ENCODE measurements around the gene CCSER1.
"Not testable (repeated sequence)": the region's sequence is repeated elsewhere in the genome, so short reads cannot be mapped to it uniquely, and the experiment has no call there.

The CCSER1 gene

DNA sequence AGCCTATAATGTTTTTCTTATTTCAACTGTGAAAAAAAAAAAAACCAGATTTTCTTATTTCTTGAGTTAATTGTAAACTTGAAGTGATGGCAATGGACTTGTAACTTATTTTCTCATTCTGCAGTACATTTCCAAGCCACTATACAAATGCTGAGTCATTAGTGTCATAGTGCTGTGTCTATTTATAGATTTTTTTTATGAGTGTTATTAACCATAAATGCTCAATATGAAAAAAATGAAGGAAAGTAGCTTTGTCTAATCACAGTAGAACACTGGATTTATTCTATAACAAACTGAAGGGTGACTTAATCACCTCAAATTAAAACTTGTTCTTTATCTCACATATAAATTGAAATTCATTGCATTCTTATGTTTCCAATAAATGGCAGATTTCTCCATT, 718.6 kb downstream of the CCSER1 start:
- DNase-seq = no peak

DNA sequence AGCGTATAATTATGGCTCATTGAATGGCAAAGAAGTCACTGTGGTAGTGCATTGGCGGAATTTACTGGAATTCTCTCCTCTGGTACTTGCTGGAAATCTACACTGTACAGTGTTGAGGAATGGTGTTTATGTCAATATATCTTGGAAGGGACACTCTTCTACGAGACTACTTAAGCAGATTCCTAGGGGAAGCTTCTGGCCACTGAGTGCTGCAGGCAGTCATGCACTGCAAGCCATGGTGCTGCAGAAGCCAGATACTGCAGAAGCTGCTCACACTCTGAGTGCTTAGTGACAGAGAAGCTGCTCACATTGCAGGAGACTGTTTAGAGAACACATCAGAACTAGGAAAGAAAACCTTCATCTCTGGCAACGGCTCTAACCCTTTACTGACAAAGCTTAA, 725.0 kb downstream of the CCSER1 start:
- DNase-seq = no peak

DNA sequence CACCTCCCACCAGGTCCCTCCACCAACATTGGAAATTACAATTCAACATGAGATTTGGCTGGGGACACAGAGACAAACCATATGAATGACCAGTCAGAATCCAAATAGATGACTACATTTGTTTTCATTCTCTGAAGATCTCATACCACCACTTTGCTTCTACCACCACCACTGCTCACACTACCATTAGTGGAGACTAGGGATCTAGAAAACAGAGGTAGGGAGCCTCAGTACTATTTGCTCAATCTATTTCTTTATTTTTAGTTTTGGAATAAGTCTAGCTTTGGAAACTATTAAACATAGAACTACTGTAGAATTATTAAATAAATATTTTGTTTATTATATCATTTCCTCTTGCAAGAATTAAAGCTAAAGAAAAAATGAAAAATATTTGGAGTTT, 727.9 kb downstream of the CCSER1 start:
- no peak for DNase-seq

DNA sequence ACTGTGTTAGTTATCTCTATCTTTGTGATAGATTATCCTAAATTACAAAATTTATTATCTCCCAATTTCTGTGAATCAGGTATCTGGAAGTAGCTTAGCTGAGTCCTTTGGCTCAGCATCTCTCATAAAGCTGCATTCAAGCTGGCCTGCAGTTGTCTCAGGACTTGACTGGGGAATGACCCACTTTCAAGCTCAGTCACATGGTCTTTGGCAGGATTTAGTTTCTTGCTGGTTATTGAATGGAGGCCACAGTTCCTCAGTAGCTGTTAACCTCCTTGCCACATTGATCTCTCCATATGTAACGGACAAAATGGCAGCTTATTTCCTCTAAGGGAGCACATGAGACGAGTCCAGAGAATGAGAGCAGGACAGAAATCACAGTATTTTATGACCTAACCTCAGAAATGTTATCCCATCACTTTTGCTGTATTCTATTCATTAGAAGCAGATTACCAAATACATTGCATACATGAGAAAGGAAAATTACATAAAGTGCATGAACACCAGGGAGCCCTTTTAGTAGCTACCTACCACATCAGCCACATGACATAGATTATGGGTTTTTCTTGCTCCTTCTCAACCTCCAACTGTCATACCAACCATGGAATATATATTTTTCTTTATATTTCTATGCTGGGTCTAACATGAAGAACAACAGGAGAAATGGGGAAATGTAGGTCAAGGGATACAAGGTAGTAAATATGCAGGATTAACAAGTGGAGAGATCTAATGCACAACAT, 730.1 kb downstream of the CCSER1 start:
- no peak for DNase-seq

DNA sequence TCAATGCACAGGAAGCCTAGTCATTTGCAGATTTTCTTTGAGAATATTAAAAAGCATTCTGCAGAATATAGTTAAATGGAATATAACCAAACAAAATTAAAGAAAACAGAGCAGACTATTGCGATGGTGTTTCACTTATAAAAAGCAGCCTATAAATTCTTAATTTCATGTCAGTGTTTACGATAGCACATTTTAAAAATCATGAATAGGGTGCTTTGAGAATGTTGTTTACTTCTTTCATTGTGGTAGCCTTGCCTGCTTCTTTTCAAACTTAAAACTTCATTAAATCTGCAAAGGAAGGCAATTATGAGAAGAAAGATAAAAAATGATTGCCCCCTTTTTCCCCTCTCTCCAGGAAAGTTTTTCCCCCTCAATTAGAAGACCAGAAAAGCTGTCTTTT, 748.6 kb downstream of the CCSER1 start:
- no peak for DNase-seq

DNA sequence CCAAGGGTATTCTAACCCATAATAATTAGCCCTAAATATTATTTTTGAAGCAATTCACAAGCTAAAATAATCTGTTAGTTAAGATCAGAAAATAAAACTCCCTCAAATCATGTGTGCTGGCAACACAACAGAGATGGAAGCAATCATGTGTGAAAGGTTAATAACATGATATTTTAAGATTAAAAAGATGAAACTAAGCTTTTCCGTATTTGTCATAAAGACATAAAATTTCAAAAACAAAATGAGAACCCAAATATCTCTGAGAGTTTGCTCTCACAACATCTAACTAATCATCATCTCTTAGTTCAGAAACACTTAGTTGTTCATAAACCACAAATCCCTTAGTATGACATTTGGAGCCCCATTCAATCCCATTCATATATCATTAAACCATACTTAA, 749.1 kb downstream of the CCSER1 start:
- no peak for DNase-seq

DNA sequence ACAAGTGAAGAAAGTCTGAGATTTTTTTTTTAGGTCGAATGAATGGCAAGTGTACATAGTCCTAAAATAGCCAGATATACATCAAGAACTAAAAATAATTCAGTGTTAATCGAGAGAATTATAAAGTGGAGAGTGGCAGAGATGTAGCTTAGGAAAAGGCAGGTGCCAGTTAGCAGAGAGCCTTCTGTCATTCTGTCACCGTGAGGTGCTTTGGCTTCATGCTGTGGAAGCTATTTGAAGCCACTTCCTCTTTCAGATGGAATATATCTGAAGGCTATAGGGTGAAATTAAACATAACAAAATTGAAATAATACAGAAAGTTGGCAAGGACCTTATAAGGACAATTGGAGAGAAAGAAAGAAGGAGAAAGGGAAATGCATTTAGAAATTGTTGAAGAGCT, 756.3 kb downstream of the CCSER1 start:
- DNase-seq = no peak

DNA sequence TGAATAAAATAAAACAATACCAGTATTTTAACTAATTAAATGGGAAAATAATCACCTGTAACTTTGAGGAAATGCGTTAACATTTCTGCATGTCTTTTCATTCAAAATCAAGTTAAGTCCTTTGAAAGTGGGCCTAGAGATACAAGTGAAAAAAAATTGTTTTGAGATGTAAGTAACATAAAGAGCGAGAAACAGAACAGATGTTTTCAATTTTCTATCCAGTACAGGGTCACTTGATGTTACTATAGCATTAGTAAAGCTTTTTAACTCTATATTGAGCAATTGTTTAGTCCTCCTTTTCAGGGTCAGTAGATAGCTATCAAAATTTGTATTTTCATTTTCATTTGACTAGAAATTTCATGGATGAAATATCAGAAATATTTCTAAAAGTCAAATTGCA, 761.4 kb downstream of the CCSER1 start:
- no peak for DNase-seq

DNA sequence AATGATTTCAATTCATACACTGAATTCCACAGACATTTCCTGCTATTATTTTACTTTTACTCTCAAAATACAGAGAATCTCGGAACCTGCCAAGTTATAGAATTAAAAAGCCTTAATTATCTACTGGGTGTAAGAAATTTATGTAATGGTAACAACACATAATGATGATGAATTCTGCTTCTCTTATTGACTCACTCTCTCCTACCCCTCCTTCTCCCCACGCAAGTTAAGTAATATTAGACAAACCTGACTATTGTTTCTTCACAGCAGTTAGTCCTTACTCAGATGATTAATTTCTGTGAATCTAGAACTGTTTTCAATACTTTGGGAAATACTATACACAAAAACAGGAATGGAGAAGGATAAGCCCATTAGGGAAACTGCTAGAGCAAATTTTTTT, 762.0 kb downstream of the CCSER1 start:
- DNase-seq = no peak

DNA sequence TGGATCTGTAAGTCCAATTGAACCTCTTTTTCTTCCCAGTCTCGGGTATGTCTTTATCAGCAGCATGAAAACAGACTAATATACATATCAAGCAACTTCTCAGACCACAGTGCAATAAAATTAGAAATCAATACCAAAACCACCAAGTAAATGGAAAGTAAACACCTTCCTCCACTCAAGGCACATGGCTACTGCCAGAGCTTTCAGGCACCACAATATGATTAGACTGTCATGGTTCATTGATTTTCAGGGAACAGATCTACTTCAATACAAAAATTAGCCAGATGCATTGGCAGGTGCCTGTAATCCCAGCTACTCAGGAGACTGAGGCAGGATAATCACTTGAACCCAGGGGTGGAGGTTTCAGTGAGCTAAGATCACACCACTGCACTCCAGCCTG, 776.2 kb downstream of the CCSER1 start:
- peak; percentile 53 for DNase-seq

DNA sequence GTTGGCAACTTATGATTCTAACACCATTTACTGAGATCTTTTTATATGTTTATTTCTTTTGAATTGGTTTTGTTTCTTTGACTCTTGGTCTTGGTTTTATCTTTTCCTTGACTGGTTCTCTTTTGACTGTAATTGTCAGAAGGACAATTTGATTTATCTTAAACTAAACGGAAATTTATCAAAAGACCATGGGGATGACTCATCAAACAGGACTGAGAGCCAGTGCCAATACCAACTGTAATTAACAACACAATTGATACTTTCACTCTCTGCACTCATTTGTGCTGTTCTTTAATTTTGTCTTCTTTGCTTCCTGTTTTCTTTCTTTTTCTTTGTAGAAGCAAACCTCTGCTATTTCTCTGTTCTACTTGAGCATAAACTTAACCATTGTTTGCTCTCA, 776.8 kb downstream of the CCSER1 start:
- DNase-seq = no peak

DNA sequence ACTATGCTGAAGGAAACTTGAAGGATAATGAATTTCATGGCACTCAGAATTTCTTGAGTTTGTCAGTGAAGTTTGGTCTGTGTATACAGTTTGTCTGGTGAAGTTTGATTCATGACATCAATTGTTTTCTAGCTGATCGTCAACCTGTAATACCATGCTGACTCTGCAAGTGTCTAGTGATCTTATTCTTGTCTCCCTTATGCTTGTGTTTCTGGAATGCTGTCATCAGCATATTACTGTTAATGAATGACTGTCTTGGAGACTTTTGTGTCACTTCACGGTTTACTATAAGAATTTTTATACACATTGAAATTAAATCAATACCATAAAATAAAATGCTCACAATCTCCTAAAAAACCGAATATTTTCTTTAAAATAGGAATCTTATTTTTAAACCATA, 779.0 kb downstream of the CCSER1 start:
- no peak for DNase-seq

DNA sequence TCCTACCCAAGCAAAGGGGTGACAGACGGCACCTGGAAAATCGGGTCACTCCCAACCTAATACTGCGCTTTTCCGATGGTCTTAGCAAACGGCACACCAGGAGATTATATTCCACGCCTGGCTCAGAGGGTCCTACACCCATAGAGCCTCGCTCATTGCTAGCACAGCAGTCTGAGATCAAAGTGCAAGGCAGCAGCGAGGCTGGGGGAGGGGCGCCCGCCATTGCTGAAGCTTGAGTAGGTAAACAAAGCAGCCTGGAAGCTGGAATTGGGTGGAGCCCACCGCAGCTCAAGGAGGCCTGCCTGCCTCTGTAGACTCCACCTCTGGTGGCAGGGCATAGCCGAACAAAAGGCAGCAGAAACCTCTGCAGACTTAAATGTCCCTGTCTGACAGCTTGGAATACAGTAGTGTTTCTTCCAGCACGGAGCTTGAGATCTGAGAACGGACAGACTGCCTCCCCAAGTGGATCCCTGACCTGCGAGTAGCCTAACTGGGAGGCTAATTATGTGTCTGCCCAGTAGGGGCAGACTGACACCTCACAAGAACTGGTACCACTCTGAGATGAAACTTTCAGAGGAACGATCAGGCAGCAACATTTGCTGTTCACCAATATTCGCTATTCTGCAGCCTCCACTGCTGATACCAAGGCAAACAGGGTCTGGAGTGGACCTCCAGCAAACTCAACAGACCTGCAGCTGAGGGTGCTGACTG, 784.7 kb downstream of the CCSER1 start:
- DNase-seq = not testable (repeated sequence)

DNA sequence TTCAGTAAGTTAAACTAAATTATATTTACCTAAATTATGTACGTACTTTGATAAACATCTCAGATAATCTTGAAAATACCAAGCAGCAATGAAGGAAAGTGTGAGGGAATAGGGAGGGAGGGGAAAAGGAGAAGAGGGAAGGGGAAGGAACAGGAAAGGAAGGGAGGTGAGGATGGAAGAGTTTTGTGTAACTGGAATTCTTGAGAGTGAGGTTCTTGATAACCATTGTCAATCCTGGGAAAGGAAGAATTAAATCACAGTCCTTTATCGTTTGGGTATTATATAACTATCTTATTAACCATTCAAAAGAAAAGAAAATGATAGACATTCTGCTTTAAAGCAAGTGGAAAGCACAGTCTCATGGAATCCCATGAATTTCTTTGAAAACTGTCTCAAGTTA, 795.0 kb downstream of the CCSER1 start:
- DNase-seq = no peak

DNA sequence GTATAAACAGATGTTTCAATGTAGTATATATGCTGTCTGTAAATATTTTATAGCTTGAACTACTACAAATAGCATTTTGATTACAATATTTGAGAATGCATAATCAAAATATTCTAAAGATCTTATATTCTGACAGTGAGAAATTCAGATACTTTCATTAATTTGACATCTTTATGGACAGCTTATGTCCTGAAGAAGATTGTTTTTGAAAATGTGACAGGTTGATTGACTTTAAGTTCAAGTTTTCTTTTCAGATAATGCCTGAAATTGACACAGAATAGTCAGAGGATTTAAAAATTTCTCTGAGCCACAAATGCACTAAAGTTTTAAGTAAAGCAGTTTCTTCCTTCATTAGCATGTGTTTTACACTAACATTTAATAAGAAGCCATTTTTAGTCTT, 799.8 kb downstream of the CCSER1 start:
- no peak for DNase-seq

DNA sequence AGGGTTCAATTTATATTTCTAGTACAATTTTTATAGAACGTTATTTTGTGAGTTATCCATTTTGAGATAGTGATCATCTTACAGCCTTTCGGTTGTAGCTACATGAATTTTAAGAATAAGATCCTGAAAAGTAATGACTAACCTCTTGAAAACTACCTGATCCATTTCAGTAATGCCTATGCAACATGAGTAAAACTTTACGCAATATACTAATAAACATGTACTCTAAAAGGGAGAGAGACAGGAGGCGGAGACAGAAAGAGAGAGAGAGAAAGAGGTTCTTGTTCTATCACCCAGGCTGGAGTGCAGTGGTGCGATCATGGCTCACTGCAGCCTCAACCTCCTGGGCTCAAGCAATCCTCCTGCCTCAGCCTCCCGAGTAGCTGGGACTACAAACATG, 816.1 kb downstream of the CCSER1 start:
- no peak for DNase-seq

DNA sequence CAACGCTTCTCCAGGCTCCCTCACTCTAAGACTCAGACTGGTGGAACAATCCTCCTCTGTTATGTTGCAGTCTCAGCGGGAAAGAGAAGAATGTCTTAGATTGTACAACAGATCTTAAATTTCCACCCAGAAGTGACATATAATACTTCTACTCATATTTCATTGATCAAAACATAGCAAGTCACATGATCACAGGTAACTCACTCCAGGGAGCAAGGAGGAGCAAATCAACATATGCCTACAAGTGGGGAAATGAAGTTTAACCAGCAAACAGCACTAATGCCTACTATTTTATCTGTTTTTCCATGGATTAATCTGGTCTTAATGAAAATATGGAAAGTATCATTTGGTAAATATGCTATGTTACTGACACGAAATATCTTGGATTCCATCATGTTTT, 819.8 kb downstream of the CCSER1 start:
- no peak for DNase-seq

DNA sequence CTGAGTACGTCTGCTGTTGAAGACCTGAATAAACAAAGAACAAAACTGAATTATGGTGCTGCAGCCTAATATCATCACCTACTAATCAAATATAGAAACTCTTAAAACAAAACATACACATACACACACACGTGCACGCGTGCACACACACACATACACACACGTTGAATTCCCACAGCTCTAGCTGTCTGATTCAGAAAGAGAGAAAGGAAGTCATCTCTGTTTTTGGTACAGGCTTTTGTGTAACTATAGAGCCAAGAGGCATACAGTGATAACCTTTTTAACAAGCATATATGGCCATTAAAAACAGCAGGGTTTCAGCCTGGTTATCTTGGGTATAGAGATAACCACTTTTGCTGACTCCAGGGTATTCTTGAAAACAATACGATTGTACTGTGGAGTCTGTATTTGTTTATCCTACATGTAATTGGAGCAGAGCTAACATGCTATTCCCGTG, 823.2 kb downstream of the CCSER1 start:
- peak; percentile 50 for DNase-seq

DNA sequence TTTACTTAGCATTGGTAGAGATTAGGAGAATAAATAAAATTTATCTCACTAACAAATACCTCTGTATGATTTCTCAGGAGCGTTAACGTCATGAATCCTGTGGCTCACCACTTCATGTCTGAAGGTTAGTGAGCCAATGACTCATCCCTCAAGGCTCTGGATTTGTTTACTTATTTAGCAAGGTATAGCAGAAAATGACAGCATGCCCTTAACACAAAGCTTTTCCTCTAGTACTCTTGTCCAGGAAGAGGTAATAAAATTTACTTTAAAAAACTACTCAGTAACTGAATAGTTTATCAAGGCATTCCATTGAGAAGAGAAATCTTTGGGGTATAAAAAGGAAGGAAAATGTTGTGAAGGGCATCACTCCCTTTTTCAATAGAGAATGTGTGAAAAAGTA, 823.8 kb downstream of the CCSER1 start:
- peak; percentile 73 for DNase-seq

DNA sequence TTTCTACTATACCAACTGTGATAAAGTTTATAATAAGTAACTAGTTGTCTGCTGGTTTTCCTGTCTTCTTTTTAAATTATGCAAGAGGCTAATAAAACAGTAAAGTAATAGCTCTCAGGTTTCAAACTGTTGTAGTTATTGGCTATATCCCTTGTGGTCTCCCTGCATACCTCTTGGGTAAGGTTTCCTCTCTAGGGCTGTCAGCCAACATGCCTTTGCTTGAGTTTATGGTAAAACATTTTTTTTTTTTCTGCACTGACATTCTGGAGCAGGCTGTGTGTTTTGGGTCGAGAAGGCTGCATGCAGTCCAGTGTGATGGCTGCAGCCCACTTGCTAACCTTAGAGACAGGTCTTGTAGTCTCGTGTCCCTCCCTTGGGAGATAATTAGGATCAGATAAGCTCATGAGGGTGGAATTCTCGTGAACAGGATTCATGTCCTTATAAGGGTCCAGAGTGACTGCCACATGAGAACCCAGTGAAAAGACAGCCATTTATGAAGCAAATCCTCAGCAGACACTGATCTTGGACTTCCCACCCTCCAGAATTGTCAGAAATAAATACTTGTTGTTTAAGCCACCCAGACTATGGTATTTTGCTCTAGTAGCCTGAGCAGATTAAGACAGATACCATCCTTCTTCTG, 831.2 kb downstream of the CCSER1 start:
- DNase-seq = no peak

DNA sequence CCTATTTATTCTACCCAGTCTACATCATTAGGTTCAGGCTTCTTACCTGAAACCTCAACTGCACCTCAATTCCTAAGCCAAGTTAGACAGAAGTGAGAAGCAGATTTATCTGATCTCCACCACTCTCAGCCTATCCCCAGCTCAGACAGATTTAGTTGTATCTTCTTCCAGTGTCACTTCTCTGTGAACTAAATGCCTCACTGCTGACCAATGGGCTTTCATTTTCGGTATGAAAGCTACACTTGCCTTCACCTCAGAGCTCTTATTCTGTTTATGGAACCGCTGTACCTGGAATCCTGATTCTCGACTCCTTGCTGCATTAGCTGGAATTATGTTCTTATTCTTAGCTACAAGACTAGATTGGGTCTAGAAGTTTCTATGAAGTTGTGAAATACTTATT, 833.2 kb downstream of the CCSER1 start:
- DNase-seq = no peak

DNA sequence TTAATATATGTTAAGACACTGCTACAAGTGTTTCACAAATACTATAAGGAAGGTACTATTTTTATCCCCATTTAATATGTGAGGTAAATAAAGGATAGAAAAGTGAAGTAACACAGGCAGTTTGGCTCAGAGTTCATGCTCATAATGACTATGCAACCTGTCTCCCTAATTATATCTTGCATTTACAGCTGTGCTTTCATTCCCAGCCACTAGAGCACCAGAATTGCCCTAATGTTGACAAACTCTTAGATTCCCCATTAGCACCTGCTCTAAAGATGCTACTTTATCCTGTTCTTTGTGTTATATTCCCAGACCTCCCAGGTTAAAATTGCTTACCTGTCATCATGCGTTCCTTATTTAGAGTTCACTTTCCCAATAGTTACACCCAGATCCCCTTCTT, 833.6 kb downstream of the CCSER1 start:
- DNase-seq = no peak

DNA sequence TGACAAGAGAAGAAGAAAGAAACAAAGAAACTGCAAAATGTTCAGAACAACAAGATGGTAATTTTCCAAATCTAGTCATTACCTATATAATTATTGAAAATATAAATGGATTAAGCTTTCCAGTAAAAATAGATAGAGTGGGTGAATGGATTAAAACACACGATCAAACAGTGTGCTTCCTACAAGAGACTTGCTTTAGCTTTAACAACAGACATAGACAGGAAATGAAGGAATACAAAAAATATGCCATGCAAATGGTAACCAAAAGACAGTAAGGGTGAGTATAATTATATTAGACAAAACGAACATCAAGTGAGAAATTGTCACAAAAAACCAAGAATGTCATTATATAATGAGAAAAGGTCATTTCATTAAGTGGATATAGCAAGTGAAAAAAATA, 842.8 kb downstream of the CCSER1 start:
- DNase-seq = no peak

DNA sequence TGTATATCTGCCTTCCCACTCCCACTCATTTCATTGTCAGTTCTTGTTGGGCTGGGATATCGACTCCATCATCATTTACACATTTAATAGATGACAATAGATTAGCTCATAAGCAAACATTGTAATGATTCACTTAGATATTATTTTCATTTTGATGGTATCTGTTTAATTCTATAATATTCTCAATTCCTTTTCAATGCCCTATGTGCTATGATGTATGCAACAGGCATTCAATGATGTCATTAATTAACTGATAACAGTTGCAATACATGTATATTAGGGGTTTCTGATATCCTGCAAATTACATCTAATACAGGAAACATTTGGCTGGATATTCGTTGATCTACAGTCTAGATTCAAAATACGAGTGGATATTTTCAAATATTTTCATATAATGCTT, 850.5 kb downstream of the CCSER1 start:
- no peak for DNase-seq
